Astrocyte (in vitro differentiated cells and primary cell): ENCODE measurements around the gene ZC3H11A.
"Not testable (repeated sequence)": the region's sequence is repeated elsewhere in the genome, so short reads cannot be mapped to it uniquely, and the experiment has no call there.

Experiments
- EZH2 ChIP-seq: IDR thresholded peaks from 2 replicates; pipeline ENCODE4 v1.6.1; 2012; ENCODE audit warnings: mild to moderate bottlenecking, low read length, inconsistent platforms; ENCODE audit not compliant: insufficient read depth
- TF ChIP-seq, protein P1 (sequence below): IDR thresholded peaks from 2 replicates; pipeline ENCODE4 v1.5.1; 2011; ENCODE audit warnings: low read depth, mild to moderate bottlenecking, inconsistent platforms, low read length, moderate library complexity; ENCODE audit not compliant: insufficient read depth

- TF ChIP-seq, protein P1, sequence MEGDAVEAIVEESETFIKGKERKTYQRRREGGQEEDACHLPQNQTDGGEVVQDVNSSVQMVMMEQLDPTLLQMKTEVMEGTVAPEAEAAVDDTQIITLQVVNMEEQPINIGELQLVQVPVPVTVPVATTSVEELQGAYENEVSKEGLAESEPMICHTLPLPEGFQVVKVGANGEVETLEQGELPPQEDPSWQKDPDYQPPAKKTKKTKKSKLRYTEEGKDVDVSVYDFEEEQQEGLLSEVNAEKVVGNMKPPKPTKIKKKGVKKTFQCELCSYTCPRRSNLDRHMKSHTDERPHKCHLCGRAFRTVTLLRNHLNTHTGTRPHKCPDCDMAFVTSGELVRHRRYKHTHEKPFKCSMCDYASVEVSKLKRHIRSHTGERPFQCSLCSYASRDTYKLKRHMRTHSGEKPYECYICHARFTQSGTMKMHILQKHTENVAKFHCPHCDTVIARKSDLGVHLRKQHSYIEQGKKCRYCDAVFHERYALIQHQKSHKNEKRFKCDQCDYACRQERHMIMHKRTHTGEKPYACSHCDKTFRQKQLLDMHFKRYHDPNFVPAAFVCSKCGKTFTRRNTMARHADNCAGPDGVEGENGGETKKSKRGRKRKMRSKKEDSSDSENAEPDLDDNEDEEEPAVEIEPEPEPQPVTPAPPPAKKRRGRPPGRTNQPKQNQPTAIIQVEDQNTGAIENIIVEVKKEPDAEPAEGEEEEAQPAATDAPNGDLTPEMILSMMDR: not testable (repeated sequence)
- TF ChIP-seq EZH2: not testable (repeated sequence)
Measured at GRCh38 chr1:203758749-203759148, 36.7 kb upstream of the ZC3H11A start.
